Measurements from ENCODE around the gene POFUT2. TPM values are rescaled to one million over a fixed set of nuclear protein-coding genes. Genes with fewer than 3 reads are reported as not detected.

The POFUT2 gene
- total RNA-seq, 4 donors from 2014 or later: 29.9 to 79.3 (median 33.3) TPM

DNA sequence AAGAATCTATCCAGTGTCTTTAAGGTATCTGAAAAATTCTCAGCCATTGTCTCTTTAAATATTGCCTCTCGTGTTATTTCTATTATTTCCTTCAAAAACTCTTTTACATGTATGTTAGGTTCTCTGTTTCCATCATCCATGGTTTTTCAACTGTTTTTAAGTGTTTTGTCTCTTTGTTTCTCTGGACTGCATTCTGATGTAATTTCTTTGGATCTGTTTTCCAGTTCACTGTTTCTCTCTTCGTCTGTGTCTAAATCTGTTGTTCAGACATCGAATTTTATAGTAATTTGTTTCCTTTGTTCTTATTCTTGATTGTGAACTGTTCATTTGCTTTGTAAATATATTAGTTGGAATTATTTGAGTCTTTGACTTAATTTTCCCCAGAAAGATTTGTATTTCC lies 44.1 kb downstream of the POFUT2 start:
- in situ Hi-C loops (cut with MboI; ENCODE audit: low pct_ligation_motif_present in 1 of 4, low pct_unique_long_range_greater_than_20kb in 1 of 4, low sequenced_read_pairs in 3 of 4): no loop called here
- no peak overlapping the region for H3K27ac ChIP-seq
- peaks cover 9% of the 10 kb centered on the region for H3K27me3 ChIP-seq
- H3K4me1 ChIP-seq: peaks cover 0 to 4% (median 2%) of the 10 kb centered on the region in 4 donors
- no peak for TF ChIP-seq EP300 (IDR thresholded peaks at IDR 0.05; ENCODE audit: low read depth)
- TF ChIP-seq CTCF (IDR thresholded peaks at IDR 0.05): no peak
- TF ChIP-seq POLR2A (IDR thresholded peaks at IDR 0.05): no peak
- TF ChIP-seq POLR2AphosphoS5 (IDR thresholded peaks at IDR 0.05): no peak
- no peak for DNase-seq
- intact Hi-C loops (cut with DNase I; ENCODE audit: low total_unique reads): no loop called here
- H3K9me3 ChIP-seq: peaks cover 9 to 11% of the 10 kb centered on the region in 2 donors
- WGBS, 2 donors (ENCODE audit: low coverage in 1 of 2): 48 to 77% methylated on average over 3 of the region's 3 CpGs
- H3K36me3 ChIP-seq: no peaks in the 10 kb centered on the region
- H3K4me3 ChIP-seq: no peak overlapping the region

DNA sequence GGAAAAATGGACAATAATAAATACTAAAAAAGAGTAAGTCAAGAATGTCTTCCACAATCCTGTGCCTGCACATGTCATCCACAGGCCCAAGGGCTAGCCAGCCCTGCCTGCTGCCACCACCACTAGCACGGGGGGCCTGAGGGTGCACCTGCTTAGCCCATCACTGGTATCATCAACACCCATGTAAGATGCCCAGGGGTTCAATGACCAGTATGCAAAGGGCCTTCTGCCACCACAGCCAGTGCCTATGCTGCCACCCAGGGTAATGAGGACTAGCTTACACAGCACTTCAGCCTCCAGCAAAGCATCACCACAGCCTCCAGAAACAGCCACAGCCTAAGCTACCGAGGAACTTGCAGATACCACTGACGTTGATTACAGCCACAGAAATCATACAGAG lies 46.3 kb downstream of the POFUT2 start:
- no peak overlapping the region for H3K4me3 ChIP-seq
- H3K27me3 ChIP-seq: peaks cover 4% of the 10 kb centered on the region
- 77 to 100% methylated on average over 1 to 3 of the region's 3 CpGs for WGBS, 2 donors (ENCODE audit: low coverage in 1 of 2)
- intact Hi-C loops (cut with DNase I; ENCODE audit: low total_unique reads): no loop called here
- no peak for TF ChIP-seq POLR2A (IDR thresholded peaks at IDR 0.05)
- TF ChIP-seq EP300 (IDR thresholded peaks at IDR 0.05; ENCODE audit: low read depth): no peak
- TF ChIP-seq POLR2AphosphoS5 (IDR thresholded peaks at IDR 0.05): no peak
- no peak for TF ChIP-seq CTCF (IDR thresholded peaks at IDR 0.05)
- no peaks in the 10 kb centered on the region for H3K36me3 ChIP-seq
- H3K27ac ChIP-seq: no peak overlapping the region
- H3K9me3 ChIP-seq: peaks cover 9 to 11% of the 10 kb centered on the region in 2 donors
- H3K4me1 ChIP-seq: no peaks in the 10 kb centered on the region
- in situ Hi-C loops (cut with MboI; ENCODE audit: low pct_ligation_motif_present in 1 of 4, low pct_unique_long_range_greater_than_20kb in 1 of 4, low sequenced_read_pairs in 3 of 4): no loop called here
- DNase-seq: no peak

DNA sequence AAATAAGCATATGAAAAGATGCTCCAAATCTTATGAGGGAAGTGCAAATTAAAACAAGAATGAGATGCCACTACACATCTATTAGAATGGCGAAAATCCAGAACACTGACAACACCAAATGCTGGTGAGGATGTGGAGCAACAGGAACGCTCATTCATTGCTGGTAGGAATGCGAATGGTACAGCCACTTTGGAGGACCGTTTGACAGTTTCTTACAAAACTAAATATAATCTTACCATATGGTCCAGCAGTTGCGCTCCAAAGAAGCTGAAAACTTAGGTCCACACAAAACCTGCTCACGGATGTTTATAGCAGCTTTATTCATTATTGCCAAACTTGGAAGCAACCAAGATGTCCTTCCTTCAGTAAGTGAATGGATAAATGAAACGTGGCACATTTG lies 50.3 kb downstream of the POFUT2 start:
- 88 to 89% methylated on average over 7 of the region's 7 CpGs for WGBS, 2 donors (ENCODE audit: low coverage in 1 of 2)
- DNase-seq: no peak
- no peaks in the 10 kb centered on the region for H3K4me1 ChIP-seq
- no peak overlapping the region for H3K4me3 ChIP-seq
- in situ Hi-C loops (cut with MboI; ENCODE audit: low pct_ligation_motif_present in 1 of 4, low pct_unique_long_range_greater_than_20kb in 1 of 4, low sequenced_read_pairs in 3 of 4): no loop called here
- no peak for TF ChIP-seq POLR2A (IDR thresholded peaks at IDR 0.05)
- no peak for TF ChIP-seq POLR2AphosphoS5 (IDR thresholded peaks at IDR 0.05)
- TF ChIP-seq EP300 (IDR thresholded peaks at IDR 0.05; ENCODE audit: low read depth): no peak
- TF ChIP-seq CTCF (IDR thresholded peaks at IDR 0.05): no peak
- H3K27ac ChIP-seq: no peak overlapping the region
- H3K36me3 ChIP-seq: no peaks in the 10 kb centered on the region
- peaks cover 27% of the 10 kb centered on the region for H3K27me3 ChIP-seq
- intact Hi-C loops (cut with DNase I; ENCODE audit: low total_unique reads): no loop called here
- H3K9me3 ChIP-seq: no peaks in the 10 kb centered on the region

GRCh38 chr21:45236481-45236880 lies 51.2 kb downstream of the POFUT2 start:
- in situ Hi-C loops (cut with MboI; ENCODE audit: low pct_ligation_motif_present in 1 of 4, low pct_unique_long_range_greater_than_20kb in 1 of 4, low sequenced_read_pairs in 3 of 4) (no loop called here), intact Hi-C loops (cut with DNase I; ENCODE audit: low total_unique reads) (no loop called here)
- no peak overlapping the region for H3K4me3 ChIP-seq
- no peaks in the 10 kb centered on the region for H3K36me3 ChIP-seq
- WGBS, 2 donors (ENCODE audit: low coverage in 1 of 2): 50 to 64% methylated on average over 1 to 2 of the region's 2 CpGs
- no peak overlapping the region for H3K27ac ChIP-seq
- no peaks in the 10 kb centered on the region for H3K9me3 ChIP-seq
- peaks cover 27% of the 10 kb centered on the region for H3K27me3 ChIP-seq
- H3K4me1 ChIP-seq: no peaks in the 10 kb centered on the region
- TF ChIP-seq POLR2AphosphoS5 (IDR thresholded peaks at IDR 0.05) (no peak), EP300 (IDR thresholded peaks at IDR 0.05; ENCODE audit: low read depth) (no peak), POLR2A (IDR thresholded peaks at IDR 0.05) (no peak), CTCF (IDR thresholded peaks at IDR 0.05) (no peak)
- DNase-seq: no peak
